Lung (tissue), 12 donors: ENCODE measurements around the gene TBC1D10B. TPM values are rescaled to one million over a fixed set of nuclear protein-coding genes. Genes with fewer than 3 reads are reported as not detected.
"Not testable (repeated sequence)": the region's sequence is repeated elsewhere in the genome, so short reads cannot be mapped to it uniquely, and the experiment has no call there.

Experiments
- ATAC-seq: fragments of 200-7000 bp; cut with Tn5 transposase; one replicate; pipeline ENCODE4 v1.9.1; 2020; ENCODE audit warnings: moderate number of reproducible peaks; ENCODE audit not compliant: insufficient read depth, low FRiP score
- DNase-seq, 3 donors: peaks; one replicate each; pipeline ENCODE4 v3.0.0-alpha.2; 2013 to 2017
- H3K27ac ChIP-seq, 2 donors: one replicate each; pipeline ENCODE4 v1.5.1; 2013; ENCODE audit warnings: mild to moderate bottlenecking in 2 of 2, moderate library complexity in 2 of 2, control low read depth in 1 of 2, inconsistent platforms in 1 of 2, low read depth in 1 of 2, low read length in 1 of 2
- H3K27me3 ChIP-seq, 3 donors: one replicate each; pipeline ENCODE4 v1.5.1; 2013; ENCODE audit warnings: low read length in 2 of 3; ENCODE audit not compliant: control insufficient read depth in 3 of 3, insufficient read depth in 3 of 3
- H3K36me3 ChIP-seq, 4 donors: one replicate each; pipeline ENCODE4 v1.5.1; 2013; ENCODE audit warnings: low read length in 4 of 4, mild to moderate bottlenecking in 1 of 4, moderate library complexity in 1 of 4; ENCODE audit not compliant: control insufficient read depth in 4 of 4, insufficient read depth in 4 of 4
- H3K4me1 ChIP-seq, 5 donors: one replicate each; pipeline ENCODE4 v1.5.1; 2013; ENCODE audit warnings: low read length in 5 of 5, mild to moderate bottlenecking in 2 of 5, moderate library complexity in 1 of 5; ENCODE audit not compliant: control insufficient read depth in 5 of 5, insufficient read depth in 5 of 5
- H3K4me3 ChIP-seq: one replicate; pipeline ENCODE4 v1.5.1; 2013; ENCODE audit warnings: mild to moderate bottlenecking, control low read depth, moderate library complexity
- H3K9ac ChIP-seq, 2 donors: one replicate each; pipeline ENCODE4 v1.5.1; 2013; ENCODE audit warnings: low read length in 2 of 2, control low read depth in 1 of 2; ENCODE audit not compliant: insufficient read depth in 1 of 2
- H3K9me3 ChIP-seq, 4 donors: one replicate each; pipeline ENCODE4 v1.5.1; 2013; ENCODE audit warnings: low read length in 3 of 4, mild to moderate bottlenecking in 1 of 4, moderate library complexity in 1 of 4; ENCODE audit not compliant: control insufficient read depth in 4 of 4, insufficient read depth in 3 of 4
- WGBS, 2 donors: extraction: QIAGEN DNeasy Blood & Tissue Kit; methylation state at CpG; one replicate each; pipeline ENCODE4 v1.1.7; 2013; 5-methylcytosine and 5-hydroxymethylcytosine counted together
- polyA plus RNA-seq, 2 donors: library from polyadenylated mRNA; stranded (reverse); fragments of 200-250 nt; gene quantifications; one replicate each; pipeline ENCODE4 v1.2.1, GENCODE V29; 2013
- total RNA-seq, 2 donors: library from RNA; depleted of rRNA in 1 of 2; stranded (reverse); fragments of >200 nt in 1 of 2; gene quantifications; one replicate each; pipeline ENCODE4 v1.2.1, GENCODE V29; 2014 to 2021
- TF ChIP-seq, protein P1 (sequence below): IDR thresholded peaks from 2 replicates; pipeline ENCODE4 v1.5.1; 2012; ENCODE audit warnings: mild to moderate bottlenecking; ENCODE audit errors: control extremely low read depth, extremely low read depth
- donor health status: control.
- donor health status: control.
- donor health status: Bipolar disorder and iron deficiency.
- donor health status: healthy.
- donor health status: DM: yes; HTN: yes; CAD: no.

TBC1D10B gene
- total and polyA plus RNA-seq, 4 donors: 26.9 to 43.6 (median 29.8) TPM

DNA sequence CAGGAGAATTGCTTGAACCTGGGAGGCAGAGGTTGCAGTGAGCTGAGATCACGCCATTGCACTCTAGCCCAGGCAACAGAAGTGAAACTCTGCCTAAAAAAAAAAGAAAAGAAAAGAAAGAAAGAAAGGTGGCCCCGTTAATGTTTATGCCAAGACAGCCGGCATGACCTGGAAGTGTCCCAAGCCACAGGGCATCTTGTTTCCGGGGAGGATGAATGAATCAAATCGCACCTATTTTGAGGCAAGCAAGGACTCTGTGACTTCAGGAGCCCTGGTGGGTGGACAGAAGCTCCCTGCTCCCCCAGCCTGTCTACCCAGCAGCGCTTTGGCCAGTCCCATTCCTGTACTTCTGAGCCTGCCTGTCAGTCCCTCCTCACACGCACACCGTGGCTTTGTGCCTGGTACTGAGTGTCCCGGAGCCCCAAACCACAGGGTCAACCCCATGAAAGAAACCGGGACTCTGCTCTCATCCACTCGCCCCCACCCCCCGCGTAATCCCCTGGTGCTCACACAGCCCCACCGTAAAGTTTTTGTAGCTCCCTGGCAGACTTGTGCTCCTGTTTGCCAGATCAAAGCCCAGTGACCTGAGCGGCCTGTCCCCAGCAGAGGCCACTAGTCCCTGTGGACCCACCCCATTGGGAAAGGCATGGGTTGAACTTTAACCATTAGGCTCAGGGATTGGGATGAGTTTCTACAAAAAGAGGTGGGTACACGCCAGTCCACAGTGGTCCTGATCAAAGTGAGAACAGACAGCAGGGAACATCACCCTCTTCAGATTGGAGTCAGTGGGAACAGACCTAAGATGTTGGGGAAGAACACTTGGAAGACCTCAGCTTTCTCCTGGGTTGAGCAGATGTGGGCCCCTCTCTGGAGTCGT, 34.5 kb downstream of the TBC1D10B start:
- ATAC-seq: no peak
- Histone ChIP-seq H3K9ac (peak overlapping the region in 1 of 2 donors; percentile 32), H3K27me3 (no peaks in the 10 kb centered on the region), H3K4me3 (peak overlapping the region; percentile 25), H3K9me3 (no peaks in the 10 kb centered on the region), H3K36me3 (no peaks in the 10 kb centered on the region), H3K27ac (peak overlapping the region; percentile 68 to 100), H3K4me1 (peaks cover 0 to 6% (median 3%) of the 10 kb centered on the region in 5 donors)
- TF ChIP-seq, protein P1, sequence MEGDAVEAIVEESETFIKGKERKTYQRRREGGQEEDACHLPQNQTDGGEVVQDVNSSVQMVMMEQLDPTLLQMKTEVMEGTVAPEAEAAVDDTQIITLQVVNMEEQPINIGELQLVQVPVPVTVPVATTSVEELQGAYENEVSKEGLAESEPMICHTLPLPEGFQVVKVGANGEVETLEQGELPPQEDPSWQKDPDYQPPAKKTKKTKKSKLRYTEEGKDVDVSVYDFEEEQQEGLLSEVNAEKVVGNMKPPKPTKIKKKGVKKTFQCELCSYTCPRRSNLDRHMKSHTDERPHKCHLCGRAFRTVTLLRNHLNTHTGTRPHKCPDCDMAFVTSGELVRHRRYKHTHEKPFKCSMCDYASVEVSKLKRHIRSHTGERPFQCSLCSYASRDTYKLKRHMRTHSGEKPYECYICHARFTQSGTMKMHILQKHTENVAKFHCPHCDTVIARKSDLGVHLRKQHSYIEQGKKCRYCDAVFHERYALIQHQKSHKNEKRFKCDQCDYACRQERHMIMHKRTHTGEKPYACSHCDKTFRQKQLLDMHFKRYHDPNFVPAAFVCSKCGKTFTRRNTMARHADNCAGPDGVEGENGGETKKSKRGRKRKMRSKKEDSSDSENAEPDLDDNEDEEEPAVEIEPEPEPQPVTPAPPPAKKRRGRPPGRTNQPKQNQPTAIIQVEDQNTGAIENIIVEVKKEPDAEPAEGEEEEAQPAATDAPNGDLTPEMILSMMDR: no peak
- peak in 1 of 3 donors; percentile 22 for DNase-seq
- WGBS, 2 donors: 43 to 47% methylated on average over 17 of the region's 17 CpGs

DNA sequence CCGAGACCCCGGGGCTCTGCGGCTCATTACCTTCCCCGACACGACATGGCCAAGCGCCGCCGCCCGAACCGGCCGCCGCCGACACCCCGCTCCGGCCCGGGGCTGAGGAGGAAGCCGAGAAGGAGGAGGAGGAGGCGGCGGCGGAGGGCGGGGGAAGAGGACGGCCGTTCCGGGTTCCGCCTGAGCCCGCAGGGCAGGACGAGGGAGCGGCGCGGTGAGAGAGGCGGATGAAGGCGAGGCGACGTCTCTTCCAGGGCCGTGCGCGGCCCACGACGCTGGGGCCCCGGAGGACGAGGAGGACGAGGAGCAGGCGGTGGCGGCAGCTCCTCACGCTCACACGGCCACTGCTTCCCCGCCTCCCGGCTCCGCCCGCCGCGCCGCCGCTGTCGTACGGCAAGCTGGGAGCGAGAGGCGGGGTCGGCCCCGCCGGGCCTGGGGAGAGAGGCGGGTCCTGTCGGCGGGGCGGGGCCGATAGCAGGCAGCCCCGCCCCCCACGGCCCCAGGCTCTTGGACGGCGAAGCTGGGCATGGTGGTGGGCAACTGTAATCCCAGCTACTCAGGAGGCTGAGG, 35.2 kb downstream of the TBC1D10B start:
- WGBS, 2 donors: 0 to 1% methylated on average over 48 to 70 of the region's 70 CpGs
- H3K27ac ChIP-seq: peak overlapping the region; percentile 100

DNA sequence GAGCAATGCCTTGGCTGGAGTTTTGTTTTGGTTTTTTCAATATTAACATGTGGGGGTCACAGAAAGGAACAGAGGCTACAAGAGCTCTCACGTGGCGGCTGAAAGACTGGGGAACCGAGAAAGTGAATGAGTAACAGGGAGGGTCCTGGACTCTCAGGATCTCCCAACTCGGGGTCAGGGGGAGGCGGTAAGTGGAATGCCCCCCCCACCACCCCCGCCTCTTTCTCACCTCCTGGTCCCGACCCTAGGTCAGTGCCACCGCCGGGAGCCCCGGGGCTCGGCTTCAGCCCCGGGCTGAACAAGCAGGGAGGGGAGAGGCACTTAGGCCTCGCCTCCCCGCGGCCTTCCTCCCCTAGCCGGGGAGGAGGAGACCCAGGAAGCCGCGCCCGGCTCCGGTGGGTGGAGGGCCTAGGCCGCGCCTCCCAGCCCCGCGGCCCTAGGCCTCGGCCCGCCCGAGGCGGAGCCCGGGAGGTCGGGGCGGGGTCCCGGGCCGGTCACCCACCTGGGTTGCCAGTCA, 35.8 kb downstream of the TBC1D10B start:
- Histone ChIP-seq H3K4me3 (peak overlapping the region; percentile 49), H3K27ac (peak overlapping the region; percentile 100)
- H3K36me3 ChIP-seq, H3K9me3 ChIP-seq, H3K9ac ChIP-seq, H3K4me1 ChIP-seq, H3K27me3 ChIP-seq: not testable (repeated sequence)
- ATAC-seq (peak; percentile 96), DNase-seq (peak; percentile 78 to 84 (median 81))
- 0 to 1% methylated on average over 16 to 26 of the region's 33 CpGs for WGBS, 2 donors

More for the DNA sequence above, 35.2 kb downstream of the TBC1D10B start:
- DNase-seq (peak; percentile 81 to 88 (median 86)), ATAC-seq (peak; percentile 90)
- not testable (repeated sequence) for H3K4me1 ChIP-seq, H3K27me3 ChIP-seq, H3K36me3 ChIP-seq, H3K9me3 ChIP-seq
- H3K4me3 ChIP-seq: peak overlapping the region; percentile 90
- peak overlapping the region in 1 of 2 donors; percentile 32 for H3K9ac ChIP-seq

DNA sequence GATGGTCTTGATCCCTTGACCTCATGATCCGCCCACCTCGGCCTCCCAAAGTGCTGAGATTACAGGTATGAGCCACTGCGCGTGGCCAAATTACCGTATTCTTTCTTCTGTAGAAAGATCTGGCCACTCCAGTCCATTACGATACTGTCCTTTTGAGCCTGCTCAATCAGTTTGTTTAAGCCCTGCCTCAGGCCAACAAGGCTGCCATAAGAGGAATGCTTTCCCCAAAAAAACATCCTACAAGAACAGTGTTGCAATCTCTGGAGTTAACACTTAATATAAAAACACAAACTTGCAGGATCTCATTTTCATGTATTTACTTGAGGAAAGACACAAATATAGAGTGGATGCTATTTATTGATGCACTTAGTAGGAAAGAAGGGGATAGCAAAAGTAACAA, 46.1 kb downstream of the TBC1D10B start:
- DNase-seq: peak in 2 of 3 donors; percentile 43 to 67
- H3K36me3 ChIP-seq, H3K4me3 ChIP-seq, H3K9me3 ChIP-seq, H3K9ac ChIP-seq, H3K27me3 ChIP-seq, H3K4me1 ChIP-seq, H3K27ac ChIP-seq: not testable (repeated sequence)
- WGBS, 2 donors: 69 to 91% methylated on average over 6 of the region's 6 CpGs
- peak; percentile 47 for ATAC-seq

DNA sequence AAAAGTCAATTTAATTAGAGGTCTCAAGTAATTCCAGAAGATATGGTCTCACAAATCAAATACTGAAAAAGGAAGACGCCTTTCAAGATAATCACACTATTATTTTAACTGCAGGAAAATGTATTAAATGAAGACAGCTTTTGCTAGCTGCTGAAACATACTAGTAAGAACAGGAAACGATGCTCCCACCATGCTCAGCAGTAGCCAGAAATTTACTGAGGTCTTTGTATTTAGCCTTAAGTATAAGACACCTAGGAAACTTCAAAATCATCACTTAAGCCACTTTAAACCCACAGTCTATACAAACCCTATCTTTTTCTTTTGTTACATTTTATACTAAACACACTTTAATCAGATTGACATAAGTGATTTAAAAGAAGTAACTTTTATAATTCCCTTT, 51.6 kb downstream of the TBC1D10B start:
- H3K36me3 ChIP-seq, H3K27ac ChIP-seq, H3K4me3 ChIP-seq, ATAC-seq, H3K9ac ChIP-seq, H3K27me3 ChIP-seq, DNase-seq, H3K4me1 ChIP-seq, H3K9me3 ChIP-seq: not testable (repeated sequence)
- WGBS, 2 donors: 49 to 89% methylated on average over 1 to 2 of the region's 2 CpGs

DNA sequence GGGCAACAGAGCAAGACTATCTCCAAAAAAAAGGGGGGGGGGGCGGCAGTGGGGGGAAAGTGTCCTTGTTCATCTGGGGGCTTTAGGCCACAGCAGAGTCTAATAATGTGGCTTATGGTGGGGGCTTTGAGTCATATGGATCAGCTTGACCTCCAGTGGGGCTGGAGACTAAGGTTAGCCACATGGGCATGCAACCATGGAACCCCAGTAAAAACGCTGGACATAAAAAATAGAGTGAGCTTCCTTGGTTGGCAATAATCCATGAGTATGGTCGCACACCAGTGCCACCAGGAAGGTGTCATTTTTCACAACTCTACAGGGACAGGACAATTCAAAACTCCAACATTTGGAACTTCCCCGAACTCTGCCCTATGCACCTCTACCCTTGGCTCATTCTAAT, 59.4 kb downstream of the TBC1D10B start:
- H3K27ac ChIP-seq, ATAC-seq, H3K4me3 ChIP-seq, H3K4me1 ChIP-seq, H3K36me3 ChIP-seq, H3K9ac ChIP-seq, H3K9me3 ChIP-seq, DNase-seq, H3K27me3 ChIP-seq: not testable (repeated sequence)
- 78 to 88% methylated on average over 3 of the region's 4 CpGs for WGBS, 2 donors

DNA sequence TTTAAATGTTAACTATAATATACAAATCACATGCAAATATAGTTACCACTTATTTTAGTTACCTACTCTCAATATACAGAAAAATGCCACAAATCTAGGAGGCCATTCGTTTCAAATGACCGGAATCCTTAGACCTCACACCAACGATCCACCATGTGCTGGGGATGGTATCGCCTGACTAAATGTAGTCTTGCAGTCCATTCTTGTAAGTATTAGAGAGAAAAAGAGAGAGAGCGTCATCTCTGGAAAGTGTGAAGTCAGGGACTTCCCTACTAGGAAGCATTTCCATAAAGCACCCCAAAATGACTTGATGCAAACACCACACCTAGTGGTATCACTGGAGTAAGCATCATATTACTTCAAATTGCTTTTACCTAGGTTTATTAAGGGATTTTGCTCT, 61.0 kb downstream of the TBC1D10B start:
- H3K27ac ChIP-seq, H3K4me1 ChIP-seq, ATAC-seq, H3K9me3 ChIP-seq, H3K4me3 ChIP-seq, H3K36me3 ChIP-seq, H3K9ac ChIP-seq, H3K27me3 ChIP-seq, DNase-seq: not testable (repeated sequence)
- WGBS, 2 donors: 87 to 89% methylated on average over 5 of the region's 5 CpGs
